A549 (cell line): Measurements from ENCODE around the gene KCNAB1. TPM values are rescaled to one million over a fixed set of nuclear protein-coding genes. Genes with fewer than 3 reads are reported as not detected.

Source experiments
- ATAC-seq, 2 experiments: fragments of 200-7000 bp in 1 of 2; fragments of >200 bp in 1 of 2; cut with Nextera tagmentation in 1 of 2; cut with Tn5 transposase in 1 of 2; 3 replicates each; pipeline versions ENCODE4 v1.8.0 to v1.9.1; 2018 to 2020; ENCODE audit warnings: mild to moderate bottlenecking in 1 of 2, moderate library complexity in 1 of 2
- CTCF ChIA-PET: fragments of 300-600 bp; sonication (Branson Sonifier 250); formaldehyde crosslinking; extraction: SDS; loops from one replicate; lab custom pipeline; 2021; ENCODE audit warnings: antibody characterized with exemption, inconsistent platforms; lab: Yijun Ruan, JAX
- POLR2A ChIA-PET: fragments of 350-600 bp; formaldehyde crosslinking; extraction: SDS; loops from one replicate; lab custom pipeline; 2021; ENCODE audit warnings: antibody characterized with exemption, inconsistent platforms; lab: Yijun Ruan, JAX
- DNase-seq, 2 experiments: peaks; one replicate each; pipeline versions ENCODE4 v3.0.0 to v3.0.0-alpha.2; 2011 to 2016; ENCODE audit warnings: low read depth in 1 of 2, low spot score in 1 of 2
- FAIRE-seq: peaks from 2 replicates; lab custom pipeline; 2011; peaks lifted over from hg19 to GRCh38; lab: Jason Lieb, UNC
- H3K27ac ChIP-seq, 2 experiments: fragments of >200 bp; sonication (Bioruptor Twin); formaldehyde crosslinking; 3 replicates each; pipeline ENCODE4 v1.5.1; 2016 to 2017
- H3K4me1 ChIP-seq: fragments of >200 bp; sonication (Bioruptor Twin); formaldehyde crosslinking; 3 replicates; pipeline ENCODE4 v1.6.1; 2016
- H3K4me2 ChIP-seq: fragments of >200 bp; sonication (Bioruptor Twin); formaldehyde crosslinking; 3 replicates; pipeline ENCODE4 v1.6.1; 2016
- H3K4me3 ChIP-seq: fragments of >200 bp; sonication (Bioruptor Twin); formaldehyde crosslinking; 3 replicates; pipeline ENCODE4 v1.5.1; 2016
- H3K9me3 ChIP-seq: fragments of >200 bp; sonication (Bioruptor Twin); formaldehyde crosslinking; 3 replicates; pipeline ENCODE4 v1.6.1; 2016
- ATOH8 ChIP-seq: fragments of 250-450 bp; sonication (Bioruptor Pico); IDR thresholded peaks from 2 replicates; pipeline ENCODE4 v1.5.0; 2020; ENCODE audit warnings: low read depth, mild to moderate bottlenecking, moderate library complexity
- BCL3 ChIP-seq: fragments of >200 bp; sonication (Bioruptor Twin); formaldehyde crosslinking; IDR thresholded peaks from 3 replicates; pipeline ENCODE4 v1.6.1; 2016
- CBX2 ChIP-seq: fragments of 200-600 bp; sonication (generic); IDR thresholded peaks from 2 replicates; pipeline ENCODE4 v1.6.1; 2016; ENCODE audit warnings: low read depth, mild to moderate bottlenecking, borderline replicate concordance
- CEBPB ChIP-seq, 2 experiments: fragments of >200 bp in 1 of 2; sonication (Bioruptor Twin) in 1 of 2; formaldehyde crosslinking in 1 of 2; IDR thresholded peaks; 2 replicates each; pipeline ENCODE4 v1.6.1; 2012 to 2016
- CHD2 ChIP-seq: fragments of 150-350 bp; IDR thresholded peaks from 2 replicates; pipeline ENCODE4 v1.6.1; 2014; ENCODE audit warnings: low read length; ENCODE audit not compliant: partially characterized antibody
- CTCF ChIP-seq: fragments of >200 bp; sonication (Bioruptor Twin); formaldehyde crosslinking; IDR thresholded peaks from 3 replicates; pipeline ENCODE4 v1.5.1; 2016
- EHMT2 ChIP-seq: fragments of 200-600 bp; sonication (generic); IDR thresholded peaks from 2 replicates; pipeline ENCODE4 v1.6.1; 2016; ENCODE audit warnings: antibody characterized with exemption, low read depth, mild to moderate bottlenecking, moderate library complexity
- EP300 ChIP-seq, 2 experiments: fragments of >200 bp; sonication (Bioruptor Twin); formaldehyde crosslinking; IDR thresholded peaks; 2 replicates in 1 of 2; 3 replicates in 1 of 2; pipeline ENCODE4 v1.6.1; 2016 to 2017
- ESRRA ChIP-seq: fragments of 150-350 bp; IDR thresholded peaks from 2 replicates; pipeline ENCODE4 v1.6.1; 2014; ENCODE audit warnings: mild to moderate bottlenecking, low read length, borderline replicate concordance
- FOSB ChIP-seq: fragments of 250-450 bp; sonication (Bioruptor Pico); IDR thresholded peaks from 2 replicates; pipeline ENCODE4 v1.5.0; 2020; ENCODE audit warnings: mild to moderate bottlenecking, moderate library complexity
- FOSL2 ChIP-seq, 2 experiments: fragments of 450-650 bp in 1 of 2; fragments of >200 bp in 1 of 2; sonication (Bioruptor Twin) in 1 of 2; formaldehyde crosslinking; IDR thresholded peaks; 2 replicates each; pipeline versions ENCODE4 v1.5.0 to v1.6.1; 2016 to 2020; ENCODE audit warnings: mild to moderate bottlenecking in 1 of 2, moderate library complexity in 1 of 2
- FOXS1 ChIP-seq: fragments of 250-450 bp; sonication (Bioruptor Pico); IDR thresholded peaks from 2 replicates; pipeline ENCODE4 v1.5.0; 2020; ENCODE audit warnings: mild to moderate bottlenecking, moderate library complexity
- HES2 ChIP-seq: fragments of >200 bp; sonication (Bioruptor Twin); formaldehyde crosslinking; IDR thresholded peaks from 2 replicates; pipeline ENCODE4 v1.6.1; 2016
- HEYL ChIP-seq: fragments of 250-450 bp; sonication (Bioruptor Pico); IDR thresholded peaks from 2 replicates; pipeline ENCODE4 v1.8.0; 2021; ENCODE audit warnings: mild to moderate bottlenecking, moderate library complexity
- HOXB5 ChIP-seq: fragments of 250-450 bp; sonication (Bioruptor Pico); IDR thresholded peaks from 2 replicates; pipeline ENCODE4 v1.5.0; 2020; ENCODE audit warnings: mild to moderate bottlenecking, moderate library complexity
- JUNB ChIP-seq: fragments of >200 bp; sonication (Bioruptor Twin); formaldehyde crosslinking; IDR thresholded peaks from 2 replicates; pipeline ENCODE4 v1.6.1; 2016
- KDM1A ChIP-seq: fragments of 200-600 bp; sonication (generic); IDR thresholded peaks from 2 replicates; pipeline ENCODE4 v1.6.1; 2016; ENCODE audit warnings: low read depth, mild to moderate bottlenecking
- KDM5A ChIP-seq: fragments of 200-600 bp; sonication (generic); IDR thresholded peaks from 2 replicates; pipeline ENCODE4 v1.6.1; 2016; ENCODE audit warnings: antibody characterized with exemption, mild to moderate bottlenecking
- MAFK ChIP-seq: fragments of 450-650 bp; IDR thresholded peaks from 2 replicates; pipeline ENCODE4 v1.6.1; 2014; ENCODE audit not compliant: partially characterized antibody
- MAX ChIP-seq: IDR thresholded peaks from 2 replicates; pipeline ENCODE4 v1.6.1; 2012
- MYC ChIP-seq: IDR thresholded peaks from 2 replicates; pipeline ENCODE4 v1.6.1; 2012; ENCODE audit warnings: mild to moderate bottlenecking, inconsistent platforms, low read length, improper control_type of control experiment, borderline replicate concordance
- NPAS2 ChIP-seq: fragments of 250-450 bp; sonication (Bioruptor Pico); IDR thresholded peaks from 2 replicates; pipeline ENCODE4 v1.8.0; 2022; ENCODE audit warnings: mild to moderate bottlenecking, moderate library complexity, borderline replicate concordance
- NR3C1 ChIP-seq: fragments of >200 bp; sonication (Bioruptor Twin); formaldehyde crosslinking; IDR thresholded peaks from 3 replicates; pipeline ENCODE4 v1.6.1; 2017
- PBX3 ChIP-seq: IDR thresholded peaks from 2 replicates; pipeline ENCODE4 v1.6.1; 2012
- PHF8 ChIP-seq: fragments of 200-600 bp; sonication (generic); IDR thresholded peaks from 2 replicates; pipeline ENCODE4 v1.6.1; 2016; ENCODE audit warnings: low read depth, mild to moderate bottlenecking, antibody characterized with exemption, moderate library complexity, borderline replicate concordance
- RCOR1 ChIP-seq: fragments of 150-350 bp; IDR thresholded peaks from 2 replicates; pipeline ENCODE4 v1.6.1; 2014; ENCODE audit warnings: antibody characterized with exemption, low read length, low read depth
- RFX5 ChIP-seq: fragments of 450-650 bp; IDR thresholded peaks from 2 replicates; pipeline ENCODE4 v1.7.1; 2014; ENCODE audit warnings: antibody characterized with exemption, mild to moderate bottlenecking, moderate library complexity
- TFCP2L1 ChIP-seq: fragments of 250-450 bp; sonication (Bioruptor Pico); IDR thresholded peaks from 2 replicates; pipeline ENCODE4 v1.5.0; 2021; ENCODE audit warnings: mild to moderate bottlenecking
- ZC3H11A ChIP-seq: fragments of 450-650 bp; IDR thresholded peaks from 2 replicates; pipeline ENCODE4 v1.6.1; 2014; ENCODE audit warnings: antibody characterized with exemption, mild to moderate bottlenecking
- ZFP36 ChIP-seq: fragments of 450-650 bp; IDR thresholded peaks from 2 replicates; pipeline ENCODE4 v1.6.1; 2014; ENCODE audit warnings: borderline replicate concordance; ENCODE audit not compliant: partially characterized antibody
- ZSCAN20 ChIP-seq: fragments of 250-450 bp; sonication (Bioruptor Pico); IDR thresholded peaks from 2 replicates; pipeline ENCODE4 v1.8.0; 2022; ENCODE audit warnings: mild to moderate bottlenecking, moderate library complexity
- WGBS: methylation state at CpG from one replicate; pipeline ENCODE4 v1.1.6; 2017; ENCODE audit errors: missing lambda C conversion rate; 5-methylcytosine and 5-hydroxymethylcytosine counted together
- polyA plus RNA-seq, 4 experiments: library from polyadenylated mRNA; depleted of rRNA in 3 of 4; stranded (reverse); fragments of >200 nt; fragmentation: RNase III in 1 of 4; extraction: RNeasy Plus Mini Kit Qiagen cat#74134 plus additional on column Dnase treatment in 1 of 4; gene quantifications; 2 replicates in 3 of 4; 3 replicates in 1 of 4; pipeline ENCODE4 v1.2.3, GENCODE V29; 2011 to 2017

The KCNAB1 gene
- polyA plus RNA-seq, 2 of the 4 experiments (the other 2 are of a cell fraction), result not detected

GRCh38 chr3:156183396-156183795, 63.0 kb downstream of the KCNAB1 start:
- DNase-seq (no peak), FAIRE-seq (no peak), ATAC-seq (no peak)
- Histone ChIP-seq H3K9me3 (no peaks in the 10 kb centered on the region), H3K4me3 (no peak overlapping the region), H3K4me1 (no peaks in the 10 kb centered on the region), H3K27ac (no peak overlapping the region), H3K4me2 (no peak overlapping the region)
- CTCF ChIA-PET, result interaction anchor here (0.7 to 1.4 kb wide), 4 partner anchors 9 to 329 kb away, joined by 3 to 5 read pairs (median 3); no protein-coding TSS in a partner anchor
- TF ChIP-seq KDM1A, result no peak
- no peak for TF ChIP-seq ZFP36
- TF ChIP-seq CBX2, result no peak
- TF ChIP-seq HOXB5, result no peak
- TF ChIP-seq BCL3, result no peak
- TF ChIP-seq CHD2, result no peak
- no peak for TF ChIP-seq MYC
- no peak for TF ChIP-seq HEYL
- TF ChIP-seq KDM5A, result no peak
- TF ChIP-seq ESRRA, result no peak
- TF ChIP-seq NPAS2 (CRISPR knock-in tag), result no peak
- TF ChIP-seq CEBPB (IDR thresholded peaks at IDR 0.05), result no peak
- TF ChIP-seq ATOH8 (CRISPR knock-in tag), result no peak
- no peak for TF ChIP-seq JUNB
- no peak for TF ChIP-seq MAFK
- no peak for TF ChIP-seq NR3C1
- no peak for TF ChIP-seq ZC3H11A
- TF ChIP-seq FOSL2 (IDR thresholded peaks at IDR 0.05), result no peak
- TF ChIP-seq FOSL2 (CRISPR knock-in tag; IDR thresholded peaks at IDR 0.05), result no peak
- no peak for TF ChIP-seq EP300 (IDR thresholded peaks at IDR 0.05)
- WGBS, result 0% methylated on average over 1 of the region's 1 CpG
- POLR2A ChIA-PET, result no interaction called here

- CTCF ChIA-PET, result interaction anchor here (0.6 to 1.4 kb wide), 5 partner anchors 10 to 893 kb away, joined by 3 to 5 read pairs (median 3); no protein-coding TSS in a partner anchor
- Histone ChIP-seq H3K9me3 (no peaks in the 10 kb centered on the region), H3K4me2 (no peak overlapping the region), H3K4me3 (no peak overlapping the region), H3K4me1 (no peaks in the 10 kb centered on the region), H3K27ac (no peak overlapping the region)
- no peak for ATAC-seq
- no peak for DNase-seq
- 100% methylated on average over 1 of the region's 1 CpG for WGBS
- FAIRE-seq, result no peak
- TF ChIP-seq NR3C1 (no peak), FOSB (no peak), ZSCAN20 (CRISPR knock-in tag) (no peak), FOXS1 (no peak), PBX3 (no peak), TFCP2L1 (CRISPR knock-in tag) (no peak), MAX (no peak), ZC3H11A (no peak), CTCF (no peak), RCOR1 (no peak), BCL3 (no peak), FOSL2 (IDR thresholded peaks at IDR 0.05) (no peak), FOSL2 (CRISPR knock-in tag; IDR thresholded peaks at IDR 0.05) (no peak), PHF8 (no peak), MYC (no peak), RFX5 (no peak), EHMT2 (no peak), HES2 (no peak)
- POLR2A ChIA-PET, result no interaction called here
Measured at GRCh38 chr3:156184156-156184555, 63.8 kb downstream of the KCNAB1 start.
